ENCODE measurements around the gene CFB.
"Not testable (repeated sequence)": the region's sequence is repeated elsewhere in the genome, so short reads cannot be mapped to it uniquely, and the experiment has no call there.

CFB gene

DNA sequence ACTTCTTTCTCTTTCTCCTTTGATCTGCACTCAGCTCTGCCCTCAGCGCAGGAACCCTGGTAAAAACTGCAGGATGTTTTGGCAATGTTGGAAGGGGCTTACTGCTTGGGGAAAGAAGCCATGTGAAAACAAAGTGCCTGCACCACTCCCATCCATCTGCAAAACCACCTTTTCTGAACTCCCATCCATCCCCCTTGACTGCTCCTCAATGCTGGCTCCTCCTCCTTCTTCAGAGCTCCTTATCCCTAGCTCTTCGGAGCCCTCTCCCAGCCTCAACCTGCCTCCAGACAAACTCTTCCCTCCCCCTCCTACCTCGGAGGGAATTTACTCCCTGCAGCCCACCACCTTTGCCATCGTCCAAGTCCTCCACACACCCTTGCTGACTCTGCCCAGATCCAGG is 39.8 kb upstream of the CFB start:
- Histone ChIP-seq H3K9me2 (ENCODE audit: low read depth, low read length) (no peaks in the 10 kb centered on the region), H2AFZ (ENCODE audit: low read length) (no peak overlapping the region), H3K4me2 (ENCODE audit: low read length) (no peak overlapping the region), H3F3A (ENCODE audit: insufficient read depth, low read length) (no peaks in the 10 kb centered on the region), H3K27me3 (ENCODE audit: insufficient read depth, low read length) (no peaks in the 10 kb centered on the region), H3K27ac (ENCODE audit: low read depth, low read length, poor library complexity, severe bottlenecking) (no peak overlapping the region), H3K4me3 (ENCODE audit: low read depth, low read length, poor library complexity, severe bottlenecking) (no peak overlapping the region), H3K79me2 (ENCODE audit: insufficient read depth, low read length) (no peaks in the 10 kb centered on the region), H4K20me1 (ENCODE audit: insufficient read depth, low read length) (no peaks in the 10 kb centered on the region), H3K36me3 (ENCODE audit: insufficient read depth, low read length) (no peaks in the 10 kb centered on the region), H3K9me3 (ENCODE audit: low read length) (no peaks in the 10 kb centered on the region), H3K9ac (ENCODE audit: low read length) (no peak overlapping the region), H3K4me1 (ENCODE audit: insufficient read depth, low read length, severe bottlenecking) (peaks cover 9% of the 10 kb centered on the region)
- TF ChIP-seq, protein P1, sequence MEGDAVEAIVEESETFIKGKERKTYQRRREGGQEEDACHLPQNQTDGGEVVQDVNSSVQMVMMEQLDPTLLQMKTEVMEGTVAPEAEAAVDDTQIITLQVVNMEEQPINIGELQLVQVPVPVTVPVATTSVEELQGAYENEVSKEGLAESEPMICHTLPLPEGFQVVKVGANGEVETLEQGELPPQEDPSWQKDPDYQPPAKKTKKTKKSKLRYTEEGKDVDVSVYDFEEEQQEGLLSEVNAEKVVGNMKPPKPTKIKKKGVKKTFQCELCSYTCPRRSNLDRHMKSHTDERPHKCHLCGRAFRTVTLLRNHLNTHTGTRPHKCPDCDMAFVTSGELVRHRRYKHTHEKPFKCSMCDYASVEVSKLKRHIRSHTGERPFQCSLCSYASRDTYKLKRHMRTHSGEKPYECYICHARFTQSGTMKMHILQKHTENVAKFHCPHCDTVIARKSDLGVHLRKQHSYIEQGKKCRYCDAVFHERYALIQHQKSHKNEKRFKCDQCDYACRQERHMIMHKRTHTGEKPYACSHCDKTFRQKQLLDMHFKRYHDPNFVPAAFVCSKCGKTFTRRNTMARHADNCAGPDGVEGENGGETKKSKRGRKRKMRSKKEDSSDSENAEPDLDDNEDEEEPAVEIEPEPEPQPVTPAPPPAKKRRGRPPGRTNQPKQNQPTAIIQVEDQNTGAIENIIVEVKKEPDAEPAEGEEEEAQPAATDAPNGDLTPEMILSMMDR (IDR thresholded peaks at IDR 0.05; ENCODE audit: low read length), result no peak
- no peak for TF ChIP-seq EZH2 (IDR thresholded peaks at IDR 0.05; ENCODE audit: borderline replicate concordance, low read length)

DNA sequence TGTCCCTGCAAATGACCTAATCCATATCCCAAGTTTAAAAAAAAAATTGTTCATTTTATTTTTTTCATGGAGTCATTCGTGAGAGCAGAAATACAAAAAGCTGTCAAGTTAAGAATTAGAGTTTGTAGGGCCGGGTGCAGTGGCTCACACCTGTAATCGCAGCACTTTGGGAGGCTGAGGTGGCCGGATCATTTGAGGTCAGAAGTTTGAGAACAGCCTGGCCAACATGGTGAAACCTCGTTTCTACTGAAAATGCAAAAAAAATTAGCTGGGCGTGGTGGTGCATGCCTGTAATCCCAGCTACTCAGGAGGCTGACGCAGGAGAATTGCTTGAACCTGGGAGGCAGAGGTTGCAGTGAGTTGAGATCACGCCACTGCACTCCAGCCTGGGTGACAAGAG is 39.2 kb upstream of the CFB start:
- not testable (repeated sequence) for H3K27me3 ChIP-seq (ENCODE audit: insufficient read depth, low read length); H3K9me3 ChIP-seq (ENCODE audit: low read length); H2AFZ ChIP-seq (ENCODE audit: low read length); H3K79me2 ChIP-seq (ENCODE audit: insufficient read depth, low read length); H3K36me3 ChIP-seq (ENCODE audit: insufficient read depth, low read length); H3K4me2 ChIP-seq (ENCODE audit: low read length); H3K27ac ChIP-seq (ENCODE audit: low read depth, low read length, poor library complexity, severe bottlenecking); H3F3A ChIP-seq (ENCODE audit: insufficient read depth, low read length); H3K9ac ChIP-seq (ENCODE audit: low read length); H3K4me3 ChIP-seq (ENCODE audit: low read depth, low read length, poor library complexity, severe bottlenecking); H3K9me2 ChIP-seq (ENCODE audit: low read depth, low read length); H3K4me1 ChIP-seq (ENCODE audit: insufficient read depth, low read length, severe bottlenecking); H4K20me1 ChIP-seq (ENCODE audit: insufficient read depth, low read length)

DNA sequence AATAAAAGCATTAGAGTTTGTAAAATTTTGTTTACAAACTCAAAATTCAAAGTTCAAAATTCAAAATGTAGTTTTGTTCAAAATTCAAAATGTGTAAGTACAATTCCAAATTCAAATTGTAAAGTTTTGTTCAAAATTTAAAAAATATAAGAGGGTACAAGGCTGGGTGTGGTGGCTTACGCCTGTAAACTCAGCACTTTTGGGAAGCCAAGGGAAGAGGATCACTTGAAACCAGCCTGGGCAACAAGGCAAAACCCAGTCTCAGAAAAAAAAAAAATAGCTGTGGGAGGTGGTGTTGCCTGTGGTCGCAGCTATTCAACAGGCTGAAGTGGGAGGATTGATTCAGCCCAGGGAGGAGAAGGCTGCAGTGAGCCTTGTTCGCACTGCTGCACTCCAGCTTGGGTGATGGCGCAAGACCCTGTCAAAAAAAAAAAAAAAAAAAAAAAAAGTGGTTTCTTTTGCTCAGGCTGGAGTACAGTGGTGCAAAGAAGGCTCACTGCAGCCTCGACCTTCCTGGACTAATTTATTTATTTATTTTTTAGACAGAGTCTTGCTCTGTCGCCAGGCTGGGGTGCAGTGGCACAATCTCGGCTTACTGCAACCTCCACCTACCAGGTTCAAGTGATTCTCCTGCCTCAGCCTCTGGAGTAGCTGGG is 38.6 kb upstream of the CFB start:
- Histone ChIP-seq H3K4me1 (ENCODE audit: insufficient read depth, low read length, severe bottlenecking) (peaks cover 4% of the 10 kb centered on the region), H3F3A (ENCODE audit: insufficient read depth, low read length) (no peaks in the 10 kb centered on the region), H2AFZ (ENCODE audit: low read length) (no peak overlapping the region), H3K9ac (ENCODE audit: low read length) (no peak overlapping the region), H4K20me1 (ENCODE audit: insufficient read depth, low read length) (no peaks in the 10 kb centered on the region), H3K4me3 (ENCODE audit: low read depth, low read length, poor library complexity, severe bottlenecking) (no peak overlapping the region), H3K27ac (ENCODE audit: low read depth, low read length, poor library complexity, severe bottlenecking) (no peak overlapping the region), H3K9me2 (ENCODE audit: low read depth, low read length) (no peaks in the 10 kb centered on the region), H3K9me3 (ENCODE audit: low read length) (no peaks in the 10 kb centered on the region), H3K4me2 (ENCODE audit: low read length) (no peak overlapping the region), H3K27me3 (ENCODE audit: insufficient read depth, low read length) (no peaks in the 10 kb centered on the region), H3K79me2 (ENCODE audit: insufficient read depth, low read length) (no peaks in the 10 kb centered on the region), H3K36me3 (ENCODE audit: insufficient read depth, low read length) (no peaks in the 10 kb centered on the region)
- TF ChIP-seq EZH2 (IDR thresholded peaks at IDR 0.05; ENCODE audit: borderline replicate concordance, low read length), result no peak
- TF ChIP-seq, protein P1 (IDR thresholded peaks at IDR 0.05; ENCODE audit: low read length), result no peak

DNA sequence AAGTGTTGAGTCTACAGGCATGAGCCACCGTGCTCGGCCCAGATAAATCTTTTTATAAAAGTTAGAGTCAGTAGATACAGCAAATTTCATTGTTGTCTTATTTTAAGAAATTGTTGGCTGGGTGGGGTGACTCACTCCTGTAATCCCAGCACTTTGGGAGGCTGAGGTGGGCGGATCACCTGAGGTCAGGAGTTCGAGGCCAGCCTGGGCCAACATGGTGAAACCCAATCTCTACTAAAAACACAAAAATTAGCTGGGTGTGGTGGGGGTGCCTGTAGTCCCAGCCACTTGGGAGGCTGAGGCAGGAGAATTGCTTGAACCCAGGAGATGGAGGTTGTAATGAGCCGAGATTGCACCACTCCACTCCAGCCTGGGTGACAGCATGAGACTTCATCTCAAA is 37.6 kb upstream of the CFB start:
- H3K9ac ChIP-seq (ENCODE audit: low read length); H3K4me3 ChIP-seq (ENCODE audit: low read depth, low read length, poor library complexity, severe bottlenecking); H3K79me2 ChIP-seq (ENCODE audit: insufficient read depth, low read length); H3K4me2 ChIP-seq (ENCODE audit: low read length); H3K9me2 ChIP-seq (ENCODE audit: low read depth, low read length); H3K36me3 ChIP-seq (ENCODE audit: insufficient read depth, low read length); H4K20me1 ChIP-seq (ENCODE audit: insufficient read depth, low read length); H3K4me1 ChIP-seq (ENCODE audit: insufficient read depth, low read length, severe bottlenecking); H3K27me3 ChIP-seq (ENCODE audit: insufficient read depth, low read length); H2AFZ ChIP-seq (ENCODE audit: low read length); H3K27ac ChIP-seq (ENCODE audit: low read depth, low read length, poor library complexity, severe bottlenecking); H3K9me3 ChIP-seq (ENCODE audit: low read length); H3F3A ChIP-seq (ENCODE audit: insufficient read depth, low read length): not testable (repeated sequence)
